ENCODE measurements around the gene SH3GLB2. TPM values are rescaled to one million over a fixed set of nuclear protein-coding genes. Genes with fewer than 3 reads are reported as not detected.

Gene SH3GLB2
- total and polyA plus RNA-seq, 2 donors (not counting 1 experiment from before 2014, with no cell fraction given) = 27.3 to 42.3 TPM

GRCh38 chr9:129068990-129069861, 41.1 kb upstream of the SH3GLB2 start:
- H3K4me3 ChIP-seq (replicated peaks in 1 of 4; ENCODE audit: control extremely low read depth in 1 of 4, insufficient read depth in 1 of 4, low read depth in 3 of 4, low read length in 4 of 4) = no peak overlapping the region
- no peaks in the 10 kb centered on the region for H3K27me3 ChIP-seq (ENCODE audit: control insufficient read depth, insufficient read depth, low read length)
- no peaks in the 10 kb centered on the region for H3K79me2 ChIP-seq (ENCODE audit: control insufficient read depth, insufficient read depth, low read length)
- no peaks in the 10 kb centered on the region for H3K9me3 ChIP-seq (ENCODE audit: control insufficient read depth, insufficient read depth, low read depth, low read length)
- H4K20me1 ChIP-seq (ENCODE audit: control insufficient read depth, extremely low read depth, insufficient read depth, low read length) = no peaks in the 10 kb centered on the region
- no peak overlapping the region for H2AFZ ChIP-seq (ENCODE audit: low read length)
- no peak overlapping the region for H3K27ac ChIP-seq (ENCODE audit: insufficient read depth, low read length)
- H3K4me1 ChIP-seq (ENCODE audit: control insufficient read depth, extremely low read depth, insufficient read depth, low read length) = no peaks in the 10 kb centered on the region
- DNase-seq (ENCODE audit: low read depth in 2 of 2) = no peak
- TF ChIP-seq CTCF (conservative IDR thresholded peaks at IDR 0.05 in 1 of 2, IDR thresholded peaks at IDR 0.05 in 1 of 2; ENCODE audit: low read depth in 1 of 2, low read length in 2 of 2) (no peak), EZH2 (IDR thresholded peaks at IDR 0.05; ENCODE audit: low read length, missing control alignments) (no peak)
- no peak overlapping the region for H3K9ac ChIP-seq (ENCODE audit: insufficient read depth, low read length)
- peaks cover 6% of the 10 kb centered on the region for H3K36me3 ChIP-seq (ENCODE audit: control insufficient read depth, insufficient read depth, low read length)
- no peak overlapping the region for H3K4me2 ChIP-seq (ENCODE audit: extremely low read depth, insufficient read depth, low read length)

- Histone ChIP-seq H3K79me2 (ENCODE audit: control insufficient read depth, insufficient read depth, low read length) (no peaks in the 10 kb centered on the region), H3K27me3 (ENCODE audit: control insufficient read depth, insufficient read depth, low read length) (no peaks in the 10 kb centered on the region), H3K36me3 (ENCODE audit: control insufficient read depth, insufficient read depth, low read length) (peaks cover 6% of the 10 kb centered on the region), H3K4me2 (ENCODE audit: extremely low read depth, insufficient read depth, low read length) (no peak overlapping the region), H2AFZ (ENCODE audit: low read length) (no peak overlapping the region), H3K4me1 (ENCODE audit: control insufficient read depth, extremely low read depth, insufficient read depth, low read length) (no peaks in the 10 kb centered on the region), H3K27ac (ENCODE audit: insufficient read depth, low read length) (no peak overlapping the region), H3K9me3 (ENCODE audit: control insufficient read depth, insufficient read depth, low read depth, low read length) (no peaks in the 10 kb centered on the region), H4K20me1 (ENCODE audit: control insufficient read depth, extremely low read depth, insufficient read depth, low read length) (no peaks in the 10 kb centered on the region), H3K9ac (ENCODE audit: insufficient read depth, low read length) (no peak overlapping the region), H3K4me3 (replicated peaks in 1 of 4; ENCODE audit: control extremely low read depth in 1 of 4, insufficient read depth in 1 of 4, low read depth in 3 of 4, low read length in 4 of 4) (no peak overlapping the region)
- no peak for DNase-seq (ENCODE audit: low read depth in 2 of 2)
- TF ChIP-seq EZH2 (IDR thresholded peaks at IDR 0.05; ENCODE audit: low read length, missing control alignments) = no peak
- no peak for TF ChIP-seq CTCF (conservative IDR thresholded peaks at IDR 0.05 in 1 of 2, IDR thresholded peaks at IDR 0.05 in 1 of 2; ENCODE audit: low read depth in 1 of 2, low read length in 2 of 2)
Measured at GRCh38 chr9:129068110-129068509, 40.0 kb upstream of the SH3GLB2 start.

DNA sequence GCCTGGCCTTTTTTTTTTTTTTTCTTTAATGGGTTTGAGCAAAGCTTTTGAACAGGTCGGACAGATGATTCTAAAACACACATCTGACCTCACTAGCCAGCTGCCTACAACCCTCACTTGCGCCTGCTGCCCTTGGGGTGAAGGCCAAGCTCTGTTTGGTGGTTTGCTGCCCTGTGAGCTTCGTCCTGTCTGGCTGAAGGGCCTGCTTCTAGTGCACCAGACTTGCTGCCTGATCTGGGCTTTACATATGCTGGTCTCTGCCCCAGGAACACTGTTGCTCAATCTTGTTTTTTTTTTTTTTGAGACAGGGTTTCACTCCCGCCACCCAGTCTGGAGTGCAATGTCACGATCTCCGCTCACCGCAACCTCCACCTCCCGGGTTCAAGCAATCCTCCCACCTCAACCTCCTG, 36.4 kb upstream of the SH3GLB2 start:
- Histone ChIP-seq H3K4me1 (ENCODE audit: control insufficient read depth, extremely low read depth, insufficient read depth, low read length) (peaks cover 2% of the 10 kb centered on the region), H3K4me3 (replicated peaks in 1 of 4; ENCODE audit: control extremely low read depth in 1 of 4, insufficient read depth in 1 of 4, low read depth in 3 of 4, low read length in 4 of 4) (no peak overlapping the region), H3K4me2 (ENCODE audit: extremely low read depth, insufficient read depth, low read length) (no peak overlapping the region), H3K36me3 (ENCODE audit: control insufficient read depth, insufficient read depth, low read length) (peaks cover 14% of the 10 kb centered on the region), H3K9me3 (ENCODE audit: control insufficient read depth, insufficient read depth, low read depth, low read length) (no peaks in the 10 kb centered on the region), H3K27me3 (ENCODE audit: control insufficient read depth, insufficient read depth, low read length) (no peaks in the 10 kb centered on the region), H4K20me1 (ENCODE audit: control insufficient read depth, extremely low read depth, insufficient read depth, low read length) (no peaks in the 10 kb centered on the region), H3K79me2 (ENCODE audit: control insufficient read depth, insufficient read depth, low read length) (no peaks in the 10 kb centered on the region), H3K27ac (ENCODE audit: insufficient read depth, low read length) (no peak overlapping the region), H2AFZ (ENCODE audit: low read length) (no peak overlapping the region), H3K9ac (ENCODE audit: insufficient read depth, low read length) (no peak overlapping the region)
- TF ChIP-seq CTCF (conservative IDR thresholded peaks at IDR 0.05 in 1 of 2, IDR thresholded peaks at IDR 0.05 in 1 of 2; ENCODE audit: low read depth in 1 of 2, low read length in 2 of 2) (no peak), EZH2 (IDR thresholded peaks at IDR 0.05; ENCODE audit: low read length, missing control alignments) (no peak)
- DNase-seq (ENCODE audit: low read depth in 2 of 2) = no peak
